Large intestine (tissue), 3 donors: Measurements from ENCODE around the gene MAP2K6. TPM values are rescaled to one million over a fixed set of nuclear protein-coding genes. Genes with fewer than 3 reads are reported as not detected.

Experiments used
- DNase-seq, 2 donors: peaks; one replicate each; pipeline versions ENCODE4 v3.0.0 to v3.0.0-alpha.2; 2013
- H3K27ac ChIP-seq: one replicate; pipeline ENCODE4 v1.5.1; 2013; ENCODE audit warnings: low read length
- H3K27me3 ChIP-seq: 2 replicates; pipeline ENCODE4 v1.6.1; 2013; ENCODE audit warnings: low read length; ENCODE audit not compliant: control insufficient read depth, insufficient read depth
- H3K36me3 ChIP-seq: 2 replicates; pipeline ENCODE4 v1.6.1; 2013; ENCODE audit warnings: low read length; ENCODE audit not compliant: control insufficient read depth, insufficient read depth
- H3K4me1 ChIP-seq: one replicate; pipeline ENCODE4 v1.6.1; 2013; ENCODE audit warnings: low read length; ENCODE audit not compliant: control insufficient read depth, insufficient read depth
- H3K4me3 ChIP-seq: one replicate; pipeline ENCODE4 v1.5.1; 2013; ENCODE audit warnings: low read length
- H3K9me3 ChIP-seq: one replicate; pipeline ENCODE4 v1.6.1; 2013; ENCODE audit warnings: mild to moderate bottlenecking, low read depth, low read length, moderate library complexity; ENCODE audit not compliant: control insufficient read depth
- WGBS: methylation state at CpG from one replicate; pipeline ENCODE4 v1.1.5; 2013; ENCODE audit warnings: low lambda C conversion rate; ENCODE audit not compliant: insufficient coverage; 5-methylcytosine and 5-hydroxymethylcytosine counted together
- polyA plus RNA-seq: library from polyadenylated mRNA; unstranded; fragments of 120-200 nt; gene quantifications from one replicate; pipeline ENCODE4 v1.2.1, GENCODE V29; 2013

MAP2K6 gene
- polyA plus RNA-seq, 1 donor, result 13.4 TPM

- H3K27me3 ChIP-seq, result no peaks in the 10 kb centered on the region
- no peaks in the 10 kb centered on the region for H3K4me1 ChIP-seq
- H3K4me3 ChIP-seq, result no peak overlapping the region
- no peak for DNase-seq
- no peaks in the 10 kb centered on the region for H3K9me3 ChIP-seq
- WGBS, result 100% methylated on average over 3 of the region's 8 CpGs
- no peak overlapping the region for H3K27ac ChIP-seq
- no peaks in the 10 kb centered on the region for H3K36me3 ChIP-seq
Observed at GRCh38 chr17:69452664-69453260, 38.3 kb downstream of the MAP2K6 start.

- Histone ChIP-seq H3K4me1 (no peaks in the 10 kb centered on the region), H3K36me3 (no peaks in the 10 kb centered on the region), H3K4me3 (no peak overlapping the region), H3K27me3 (no peaks in the 10 kb centered on the region), H3K9me3 (no peaks in the 10 kb centered on the region), H3K27ac (no peak overlapping the region)
- DNase-seq, result no peak
- WGBS, result no CpG with 5 or more reads among the region's 4 CpGs
Observed at GRCh38 chr17:69454051-69454450, 39.6 kb downstream of the MAP2K6 start.

- WGBS, result no CpG with 5 or more reads among the region's 1 CpG
Observed at GRCh38 chr17:69455040-69455439, 40.5 kb downstream of the MAP2K6 start.

GRCh38 chr17:69457603-69458002 is 43.1 kb downstream of the MAP2K6 start:
- no CpG with 5 or more reads among the region's 3 CpGs for WGBS
- H3K9me3 ChIP-seq, result no peaks in the 10 kb centered on the region
- H3K27ac ChIP-seq, result no peak overlapping the region
- H3K4me3 ChIP-seq, result no peak overlapping the region
- H3K27me3 ChIP-seq, result no peaks in the 10 kb centered on the region
- no peaks in the 10 kb centered on the region for H3K4me1 ChIP-seq
- DNase-seq, result no peak
- no peaks in the 10 kb centered on the region for H3K36me3 ChIP-seq

More at GRCh38 chr17:69455040-69455439, 40.5 kb downstream of the MAP2K6 start:
- DNase-seq, result no peak
- Histone ChIP-seq H3K4me1 (no peaks in the 10 kb centered on the region), H3K36me3 (no peaks in the 10 kb centered on the region), H3K9me3 (no peaks in the 10 kb centered on the region), H3K27me3 (no peaks in the 10 kb centered on the region), H3K27ac (no peak overlapping the region), H3K4me3 (no peak overlapping the region)

GRCh38 chr17:69460963-69461922 is 46.7 kb downstream of the MAP2K6 start:
- no peak for DNase-seq
- Histone ChIP-seq H3K4me3 (no peak overlapping the region), H3K27ac (no peak overlapping the region)

GRCh38 chr17:69461951-69462369 is 47.5 kb downstream of the MAP2K6 start:
- no peak overlapping the region for H3K27ac ChIP-seq
- WGBS, result 100% methylated on average over 2 of the region's 11 CpGs

More at GRCh38 chr17:69460963-69461922, 46.7 kb downstream of the MAP2K6 start:
- Histone ChIP-seq H3K4me1 (no peaks in the 10 kb centered on the region), H3K27me3 (no peaks in the 10 kb centered on the region), H3K36me3 (no peaks in the 10 kb centered on the region), H3K9me3 (no peaks in the 10 kb centered on the region)
- 67% methylated on average over 1 of the region's 12 CpGs for WGBS

GRCh38 chr17:69462882-69463281 is 48.4 kb downstream of the MAP2K6 start:
- no CpG with 5 or more reads among the region's 8 CpGs for WGBS
- H3K27ac ChIP-seq, result no peak overlapping the region
- no peaks in the 10 kb centered on the region for H3K9me3 ChIP-seq
- no peaks in the 10 kb centered on the region for H3K27me3 ChIP-seq
- peaks cover 7% of the 10 kb centered on the region for H3K4me1 ChIP-seq
- H3K4me3 ChIP-seq, result no peak overlapping the region
- no peak for DNase-seq
- no peaks in the 10 kb centered on the region for H3K36me3 ChIP-seq

More at GRCh38 chr17:69461951-69462369, 47.5 kb downstream of the MAP2K6 start:
- no peaks in the 10 kb centered on the region for H3K27me3 ChIP-seq
- H3K36me3 ChIP-seq, result no peaks in the 10 kb centered on the region
- no peak overlapping the region for H3K4me3 ChIP-seq
- DNase-seq, result no peak
- peaks cover 4% of the 10 kb centered on the region for H3K4me1 ChIP-seq
- no peaks in the 10 kb centered on the region for H3K9me3 ChIP-seq

- Histone ChIP-seq H3K4me1 (peaks cover 7% of the 10 kb centered on the region), H3K9me3 (no peaks in the 10 kb centered on the region), H3K4me3 (no peak overlapping the region), H3K27me3 (no peaks in the 10 kb centered on the region), H3K27ac (no peak overlapping the region), H3K36me3 (no peaks in the 10 kb centered on the region)
- DNase-seq, result no peak
- 100% methylated on average over 1 of the region's 6 CpGs for WGBS
Observed at GRCh38 chr17:69466451-69466850, 52.0 kb downstream of the MAP2K6 start.

GRCh38 chr17:69466905-69467667 is 52.6 kb downstream of the MAP2K6 start:
- peak in 1 of 2 donors; percentile 30 for DNase-seq
- no peak overlapping the region for H3K4me3 ChIP-seq
- no peak overlapping the region for H3K27ac ChIP-seq
- no peaks in the 10 kb centered on the region for H3K27me3 ChIP-seq
- no CpG with 5 or more reads among the region's 3 CpGs for WGBS
- no peaks in the 10 kb centered on the region for H3K36me3 ChIP-seq
- peaks cover 7% of the 10 kb centered on the region for H3K4me1 ChIP-seq
- no peaks in the 10 kb centered on the region for H3K9me3 ChIP-seq

- no peak overlapping the region for H3K4me3 ChIP-seq
- peaks cover 7% of the 10 kb centered on the region for H3K4me1 ChIP-seq
- no peaks in the 10 kb centered on the region for H3K9me3 ChIP-seq
- H3K36me3 ChIP-seq, result no peaks in the 10 kb centered on the region
- no peak overlapping the region for H3K27ac ChIP-seq
- WGBS, result 62% methylated on average over 4 of the region's 5 CpGs
- no peaks in the 10 kb centered on the region for H3K27me3 ChIP-seq
- no peak for DNase-seq
Observed at GRCh38 chr17:69468207-69468606, 53.7 kb downstream of the MAP2K6 start.
